Lower leg skin (tissue), 3 donors: ENCODE results near the gene NSD1.

Experiments
- POLR2A ChIP-seq, 2 donors: fragments of 450-650 bp; IDR thresholded peaks; one replicate each; pipeline ENCODE4 v1.6.1; 2016 to 2017; ENCODE audit warnings: antibody characterized with exemption in 2 of 2, mild to moderate bottlenecking in 1 of 2, moderate library complexity in 1 of 2
- TF ChIP-seq, protein P1 (sequence below), 3 donors: fragments of 450-650 bp; IDR thresholded peaks; one replicate each; pipeline ENCODE4 v1.5.1; 2016; ENCODE audit warnings: antibody characterized with exemption in 3 of 3, mild to moderate bottlenecking in 3 of 3, moderate library complexity in 2 of 3

DNA sequence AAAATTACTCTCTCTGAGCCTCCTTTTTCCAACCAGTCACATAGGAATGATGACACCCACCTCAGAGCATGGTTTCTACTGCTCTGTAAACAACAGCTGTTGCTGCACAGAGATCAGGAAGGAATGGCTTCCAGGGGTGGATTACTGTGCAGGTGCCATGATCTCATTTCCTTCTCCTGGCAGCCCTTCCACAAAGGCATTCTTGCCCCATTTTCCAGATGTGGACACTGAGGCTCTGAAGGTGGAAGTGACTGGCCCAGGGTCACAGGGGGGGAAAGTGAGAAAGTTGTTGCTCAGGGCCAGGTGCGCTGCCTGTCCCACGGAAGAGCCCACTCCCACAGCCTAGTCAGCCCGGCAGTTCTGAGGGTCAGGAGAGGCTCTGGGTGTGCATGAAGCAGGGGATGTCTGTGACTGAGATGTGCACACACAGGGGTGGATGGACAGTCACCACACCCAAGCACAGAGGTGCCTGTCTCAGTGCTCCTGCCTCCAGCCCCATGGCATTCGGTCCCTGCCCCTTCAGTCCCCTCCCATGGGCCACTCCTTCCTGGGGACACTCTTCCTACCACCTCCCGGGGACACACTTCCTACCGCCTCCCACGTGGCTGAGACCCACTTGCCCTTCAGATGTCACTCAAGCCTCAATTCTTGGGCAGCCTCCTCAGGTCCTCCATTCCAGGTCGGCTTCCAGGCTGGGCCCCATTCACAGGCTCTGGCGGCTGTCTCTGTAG, 29.9 kb upstream of the NSD1 start:
- TF ChIP-seq, protein P1, sequence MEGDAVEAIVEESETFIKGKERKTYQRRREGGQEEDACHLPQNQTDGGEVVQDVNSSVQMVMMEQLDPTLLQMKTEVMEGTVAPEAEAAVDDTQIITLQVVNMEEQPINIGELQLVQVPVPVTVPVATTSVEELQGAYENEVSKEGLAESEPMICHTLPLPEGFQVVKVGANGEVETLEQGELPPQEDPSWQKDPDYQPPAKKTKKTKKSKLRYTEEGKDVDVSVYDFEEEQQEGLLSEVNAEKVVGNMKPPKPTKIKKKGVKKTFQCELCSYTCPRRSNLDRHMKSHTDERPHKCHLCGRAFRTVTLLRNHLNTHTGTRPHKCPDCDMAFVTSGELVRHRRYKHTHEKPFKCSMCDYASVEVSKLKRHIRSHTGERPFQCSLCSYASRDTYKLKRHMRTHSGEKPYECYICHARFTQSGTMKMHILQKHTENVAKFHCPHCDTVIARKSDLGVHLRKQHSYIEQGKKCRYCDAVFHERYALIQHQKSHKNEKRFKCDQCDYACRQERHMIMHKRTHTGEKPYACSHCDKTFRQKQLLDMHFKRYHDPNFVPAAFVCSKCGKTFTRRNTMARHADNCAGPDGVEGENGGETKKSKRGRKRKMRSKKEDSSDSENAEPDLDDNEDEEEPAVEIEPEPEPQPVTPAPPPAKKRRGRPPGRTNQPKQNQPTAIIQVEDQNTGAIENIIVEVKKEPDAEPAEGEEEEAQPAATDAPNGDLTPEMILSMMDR (IDR thresholded peaks at IDR 0.05) = no peak
- no peak for TF ChIP-seq POLR2A (IDR thresholded peaks at IDR 0.05)
